HG03280 (cell line): ENCODE data around the gene ZNF337.
"Not testable (repeated sequence)": the region's sequence is repeated elsewhere in the genome, so short reads cannot be mapped to it uniquely, and the experiment has no call there.

Experiments
- ATAC-seq: cut with Tn5 transposase; IDR thresholded peaks from one replicate; pipeline ENCODE4 v1.9.1; 2021; ENCODE audit warnings: mild to moderate bottlenecking, moderate library complexity; ENCODE audit not compliant: unreplicated experiment

Gene ZNF337

GRCh38 chr20:25630615-25631014 is 66.0 kb downstream of the ZNF337 start:
- not testable (repeated sequence) for ATAC-seq

GRCh38 chr20:25629816-25630499 is 66.7 kb downstream of the ZNF337 start:
- ATAC-seq, result no peak

GRCh38 chr20:25626779-25627178 is 69.9 kb downstream of the ZNF337 start:
- no peak for ATAC-seq

GRCh38 chr20:25624500-25624939 is 72.1 kb downstream of the ZNF337 start:
- ATAC-seq, result no peak
